ENCODE results near the gene BOLA1.

The BOLA1 gene

DNA sequence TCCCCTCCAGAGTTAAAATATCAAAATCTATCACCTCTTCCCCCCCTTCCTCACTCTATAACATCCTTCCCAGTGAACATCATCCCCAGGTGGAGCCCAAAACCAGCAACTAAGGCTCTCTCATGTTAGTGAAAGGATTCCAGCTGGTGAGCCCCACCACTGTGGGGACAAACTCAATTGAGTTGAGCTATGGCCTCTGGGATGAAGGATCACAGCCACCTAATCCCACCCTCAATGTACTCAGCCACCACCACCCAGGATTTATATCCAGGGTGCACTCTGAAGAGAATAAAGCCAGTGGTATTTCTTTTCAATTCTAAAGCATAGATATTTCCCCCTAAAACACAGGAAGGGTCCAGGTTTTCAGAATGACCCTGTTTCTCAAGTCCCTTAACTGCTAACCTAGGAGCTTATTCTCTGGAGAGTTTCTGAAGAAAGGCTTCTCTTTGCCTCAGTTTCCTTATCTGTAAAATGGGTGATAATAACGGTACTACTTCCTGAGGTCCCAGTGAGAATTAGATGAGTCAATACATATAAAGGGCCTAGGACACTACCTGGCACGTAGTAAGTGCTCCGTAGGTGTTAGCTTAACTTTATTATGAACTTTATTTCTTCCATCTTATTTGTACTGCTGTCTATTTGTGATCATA, 15.6 kb upstream of the BOLA1 start (continued):
- TF ChIP-seq, protein P1, sequence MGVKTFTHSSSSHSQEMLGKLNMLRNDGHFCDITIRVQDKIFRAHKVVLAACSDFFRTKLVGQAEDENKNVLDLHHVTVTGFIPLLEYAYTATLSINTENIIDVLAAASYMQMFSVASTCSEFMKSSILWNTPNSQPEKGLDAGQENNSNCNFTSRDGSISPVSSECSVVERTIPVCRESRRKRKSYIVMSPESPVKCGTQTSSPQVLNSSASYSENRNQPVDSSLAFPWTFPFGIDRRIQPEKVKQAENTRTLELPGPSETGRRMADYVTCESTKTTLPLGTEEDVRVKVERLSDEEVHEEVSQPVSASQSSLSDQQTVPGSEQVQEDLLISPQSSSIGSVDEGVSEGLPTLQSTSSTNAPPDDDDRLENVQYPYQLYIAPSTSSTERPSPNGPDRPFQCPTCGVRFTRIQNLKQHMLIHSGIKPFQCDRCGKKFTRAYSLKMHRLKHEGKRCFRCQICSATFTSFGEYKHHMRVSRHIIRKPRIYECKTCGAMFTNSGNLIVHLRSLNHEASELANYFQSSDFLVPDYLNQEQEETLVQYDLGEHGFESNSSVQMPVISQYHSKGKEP (tag by site-specific recombination; IDR thresholded peaks at IDR 0.05), result no peak
- no peak for TF ChIP-seq HOXD13 (CRISPR knock-in tag; IDR thresholded peaks at IDR 0.05; ENCODE audit: borderline replicate concordance)
- TF ChIP-seq, protein P2, sequence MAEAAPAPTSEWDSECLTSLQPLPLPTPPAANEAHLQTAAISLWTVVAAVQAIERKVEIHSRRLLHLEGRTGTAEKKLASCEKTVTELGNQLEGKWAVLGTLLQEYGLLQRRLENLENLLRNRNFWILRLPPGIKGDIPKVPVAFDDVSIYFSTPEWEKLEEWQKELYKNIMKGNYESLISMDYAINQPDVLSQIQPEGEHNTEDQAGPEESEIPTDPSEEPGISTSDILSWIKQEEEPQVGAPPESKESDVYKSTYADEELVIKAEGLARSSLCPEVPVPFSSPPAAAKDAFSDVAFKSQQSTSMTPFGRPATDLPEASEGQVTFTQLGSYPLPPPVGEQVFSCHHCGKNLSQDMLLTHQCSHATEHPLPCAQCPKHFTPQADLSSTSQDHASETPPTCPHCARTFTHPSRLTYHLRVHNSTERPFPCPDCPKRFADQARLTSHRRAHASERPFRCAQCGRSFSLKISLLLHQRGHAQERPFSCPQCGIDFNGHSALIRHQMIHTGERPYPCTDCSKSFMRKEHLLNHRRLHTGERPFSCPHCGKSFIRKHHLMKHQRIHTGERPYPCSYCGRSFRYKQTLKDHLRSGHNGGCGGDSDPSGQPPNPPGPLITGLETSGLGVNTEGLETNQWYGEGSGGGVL (tag by site-specific recombination; IDR thresholded peaks at IDR 0.05), result no peak
- no peak for TF ChIP-seq ZFHX2 (tag by site-specific recombination; conservative IDR thresholded peaks at IDR 0.05)
- no peak for TF ChIP-seq ZNF658 (tag by site-specific recombination; IDR thresholded peaks at IDR 0.05)
- TF ChIP-seq ZNF596 (tag by site-specific recombination; IDR thresholded peaks at IDR 0.05), result no peak
- TF ChIP-seq ZNF302 (tag by site-specific recombination; IDR thresholded peaks at IDR 0.05; ENCODE audit: low read depth), result no peak
- TF ChIP-seq GLIS2 (tag by site-specific recombination; IDR thresholded peaks at IDR 0.05), result no peak
- TF ChIP-seq YY1 (tag by site-specific recombination; IDR thresholded peaks at IDR 0.05), result no peak
- no peak for TF ChIP-seq ZNF544 (tag by site-specific recombination; IDR thresholded peaks at IDR 0.05)
- TF ChIP-seq, protein P3, sequence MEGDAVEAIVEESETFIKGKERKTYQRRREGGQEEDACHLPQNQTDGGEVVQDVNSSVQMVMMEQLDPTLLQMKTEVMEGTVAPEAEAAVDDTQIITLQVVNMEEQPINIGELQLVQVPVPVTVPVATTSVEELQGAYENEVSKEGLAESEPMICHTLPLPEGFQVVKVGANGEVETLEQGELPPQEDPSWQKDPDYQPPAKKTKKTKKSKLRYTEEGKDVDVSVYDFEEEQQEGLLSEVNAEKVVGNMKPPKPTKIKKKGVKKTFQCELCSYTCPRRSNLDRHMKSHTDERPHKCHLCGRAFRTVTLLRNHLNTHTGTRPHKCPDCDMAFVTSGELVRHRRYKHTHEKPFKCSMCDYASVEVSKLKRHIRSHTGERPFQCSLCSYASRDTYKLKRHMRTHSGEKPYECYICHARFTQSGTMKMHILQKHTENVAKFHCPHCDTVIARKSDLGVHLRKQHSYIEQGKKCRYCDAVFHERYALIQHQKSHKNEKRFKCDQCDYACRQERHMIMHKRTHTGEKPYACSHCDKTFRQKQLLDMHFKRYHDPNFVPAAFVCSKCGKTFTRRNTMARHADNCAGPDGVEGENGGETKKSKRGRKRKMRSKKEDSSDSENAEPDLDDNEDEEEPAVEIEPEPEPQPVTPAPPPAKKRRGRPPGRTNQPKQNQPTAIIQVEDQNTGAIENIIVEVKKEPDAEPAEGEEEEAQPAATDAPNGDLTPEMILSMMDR (tag by site-specific recombination; IDR thresholded peaks at IDR 0.05), result no peak
- TF ChIP-seq, protein P4, sequence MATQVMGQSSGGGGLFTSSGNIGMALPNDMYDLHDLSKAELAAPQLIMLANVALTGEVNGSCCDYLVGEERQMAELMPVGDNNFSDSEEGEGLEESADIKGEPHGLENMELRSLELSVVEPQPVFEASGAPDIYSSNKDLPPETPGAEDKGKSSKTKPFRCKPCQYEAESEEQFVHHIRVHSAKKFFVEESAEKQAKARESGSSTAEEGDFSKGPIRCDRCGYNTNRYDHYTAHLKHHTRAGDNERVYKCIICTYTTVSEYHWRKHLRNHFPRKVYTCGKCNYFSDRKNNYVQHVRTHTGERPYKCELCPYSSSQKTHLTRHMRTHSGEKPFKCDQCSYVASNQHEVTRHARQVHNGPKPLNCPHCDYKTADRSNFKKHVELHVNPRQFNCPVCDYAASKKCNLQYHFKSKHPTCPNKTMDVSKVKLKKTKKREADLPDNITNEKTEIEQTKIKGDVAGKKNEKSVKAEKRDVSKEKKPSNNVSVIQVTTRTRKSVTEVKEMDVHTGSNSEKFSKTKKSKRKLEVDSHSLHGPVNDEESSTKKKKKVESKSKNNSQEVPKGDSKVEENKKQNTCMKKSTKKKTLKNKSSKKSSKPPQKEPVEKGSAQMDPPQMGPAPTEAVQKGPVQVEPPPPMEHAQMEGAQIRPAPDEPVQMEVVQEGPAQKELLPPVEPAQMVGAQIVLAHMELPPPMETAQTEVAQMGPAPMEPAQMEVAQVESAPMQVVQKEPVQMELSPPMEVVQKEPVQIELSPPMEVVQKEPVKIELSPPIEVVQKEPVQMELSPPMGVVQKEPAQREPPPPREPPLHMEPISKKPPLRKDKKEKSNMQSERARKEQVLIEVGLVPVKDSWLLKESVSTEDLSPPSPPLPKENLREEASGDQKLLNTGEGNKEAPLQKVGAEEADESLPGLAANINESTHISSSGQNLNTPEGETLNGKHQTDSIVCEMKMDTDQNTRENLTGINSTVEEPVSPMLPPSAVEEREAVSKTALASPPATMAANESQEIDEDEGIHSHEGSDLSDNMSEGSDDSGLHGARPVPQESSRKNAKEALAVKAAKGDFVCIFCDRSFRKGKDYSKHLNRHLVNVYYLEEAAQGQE (tag by site-specific recombination; IDR thresholded peaks at IDR 0.05), result no peak
- TF ChIP-seq KLF10 (tag by site-specific recombination; IDR thresholded peaks at IDR 0.05), result no peak

DNA sequence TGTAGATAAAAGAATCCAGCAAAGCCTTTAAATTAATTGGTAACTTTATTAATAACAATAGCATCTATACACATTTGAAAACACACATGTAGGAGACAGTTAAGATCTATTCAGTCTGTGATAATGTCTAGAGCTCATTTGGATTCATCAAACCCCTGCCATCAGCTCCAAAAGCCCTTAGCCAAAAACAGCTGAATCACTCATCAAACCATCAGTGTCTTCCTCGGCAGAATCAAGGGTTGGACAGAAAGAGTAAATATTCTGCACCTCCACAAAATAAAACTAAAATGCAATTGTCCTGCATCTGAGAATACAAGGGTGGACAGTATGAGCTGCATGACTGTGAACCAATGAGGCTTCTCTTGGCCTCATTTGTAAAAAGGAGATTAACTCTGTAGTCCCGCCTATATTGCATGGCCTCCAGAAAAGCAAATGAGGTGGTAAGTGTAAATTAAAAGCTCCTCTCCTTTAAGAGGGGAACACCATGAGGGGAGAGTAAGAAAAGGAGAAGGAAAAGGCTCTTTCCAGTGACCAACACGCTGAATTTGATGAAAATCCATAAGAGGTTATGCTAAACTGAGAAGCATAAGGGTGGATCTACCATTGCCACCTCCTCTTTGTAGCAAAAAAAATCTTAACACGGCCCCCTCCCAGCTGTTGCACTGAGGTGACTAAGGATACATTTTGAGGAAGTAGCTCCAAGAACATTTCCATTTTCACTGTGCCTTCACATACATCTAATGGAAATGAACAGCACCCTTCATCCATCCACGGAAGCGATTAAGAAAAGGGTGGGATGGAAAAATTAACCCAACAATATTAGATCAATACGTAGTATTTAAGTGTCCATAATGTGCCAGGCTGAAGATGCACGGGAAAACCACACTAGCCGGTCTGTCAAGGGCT, 14.7 kb upstream of the BOLA1 start:
- Histone ChIP-seq H3K9me3 (ENCODE audit: control insufficient read depth, insufficient read depth, low read depth, low read length) (no peaks in the 10 kb centered on the region), H3K4me1 (ENCODE audit: control insufficient read depth, insufficient read depth, low read length) (0 out of 2 replicates have a peak, but pooled peaks cover 2% of the 10 kb centered on the region), H3K36me3 (ENCODE audit: control insufficient read depth in 2 of 2, insufficient read depth in 1 of 2, low read length in 2 of 2) (no peaks in the 10 kb centered on the region), H3K27ac (ENCODE audit: extremely low read depth, low read depth, low read length) (peak overlapping the region; percentile 39), H3K4me3 (ENCODE audit: low read depth, low read length) (peak overlapping the region; percentile 58)
- TF ChIP-seq SP2 (tag by site-specific recombination; IDR thresholded peaks at IDR 0.05), result peak; percentile 64
- no peak for TF ChIP-seq GLI2 (tag by site-specific recombination; IDR thresholded peaks at IDR 0.05; ENCODE audit: borderline replicate concordance, low read depth)
- TF ChIP-seq SP3 (tag by site-specific recombination; IDR thresholded peaks at IDR 0.05), result peak; percentile 13; the same call in 1 of the 2 replicates
- 0 out of 2 replicates have a peak, but pooled peaks have one; percentile 51 for TF ChIP-seq SCRT1 (tag by site-specific recombination; IDR thresholded peaks at IDR 0.05; ENCODE audit: borderline replicate concordance)
- no peak for TF ChIP-seq ZNF785 (tag by site-specific recombination; IDR thresholded peaks at IDR 0.05)
- no peak for TF ChIP-seq OVOL3 (tag by site-specific recombination; IDR thresholded peaks at IDR 0.05)
- TF ChIP-seq ZSCAN30 (tag by site-specific recombination; IDR thresholded peaks at IDR 0.05), result peak; percentile 5; the same call in 1 of the 2 replicates
- TF ChIP-seq SCRT2 (tag by site-specific recombination; IDR thresholded peaks at IDR 0.05), result peak; percentile 88
- TF ChIP-seq ZNF701 (tag by site-specific recombination; IDR thresholded peaks at IDR 0.05), result no peak
- TF ChIP-seq ZNF311 (tag by site-specific recombination; IDR thresholded peaks at IDR 0.05; ENCODE audit: borderline replicate concordance), result no peak
- no peak for TF ChIP-seq ZNF248 (tag by site-specific recombination; IDR thresholded peaks at IDR 0.05)
- no peak for TF ChIP-seq KLF9 (tag by site-specific recombination; IDR thresholded peaks at IDR 0.05; ENCODE audit: low read depth)
- peak; percentile 87 for TF ChIP-seq MYNN (tag by site-specific recombination; IDR thresholded peaks at IDR 0.05; ENCODE audit: borderline replicate concordance)
- POLR2A ChIA-PET, result interaction anchor here (0.6 to 1.1 kb wide), 3 partner anchors 102 to 1090 kb away, joined by 3 to 5 read pairs (median 3); partner anchors contain the start of gene CERS2
- CTCF ChIA-PET, result interaction anchor here (1.1 kb wide), 1 partner anchor 302 kb away, joined by 4 read pairs; no protein-coding TSS in a partner anchor

All from HEK293 (cell line).